HG03354 (cell line): Measurements from ENCODE around the gene UCK1.
"Not testable (repeated sequence)": the region's sequence is repeated elsewhere in the genome, so short reads cannot be mapped to it uniquely, and the experiment has no call there.

Experiments used
- ATAC-seq: cut with Tn5 transposase; IDR thresholded peaks from one replicate; pipeline ENCODE4 v1.9.1; 2021; ENCODE audit warnings: mild to moderate bottlenecking; ENCODE audit not compliant: unreplicated experiment, poor library complexity, severe bottlenecking

The UCK1 gene

GRCh38 chr9:131554843-131555351 is 23.8 kb upstream of the UCK1 start:
- no peak for ATAC-seq

GRCh38 chr9:131554087-131554842 is 23.2 kb upstream of the UCK1 start:
- no peak for ATAC-seq

DNA sequence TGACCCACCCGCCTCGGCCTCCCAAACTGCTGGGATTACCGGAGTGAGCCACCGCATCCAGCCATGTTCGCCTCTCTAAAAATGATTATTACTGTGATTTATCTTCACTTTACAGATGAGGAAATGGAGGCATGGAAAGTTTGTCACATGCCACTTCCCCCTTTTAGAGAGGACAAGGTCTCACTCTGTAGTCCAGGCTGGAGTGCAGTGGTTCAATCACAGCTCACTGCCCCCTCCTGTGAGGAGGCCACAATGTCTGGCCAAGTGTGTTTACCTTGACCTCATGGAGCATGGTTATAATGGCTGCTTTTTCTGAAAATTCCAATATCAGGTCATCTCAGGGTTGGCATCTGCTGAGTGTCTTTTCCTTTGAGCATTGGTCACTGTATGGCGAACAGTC is 21.0 kb upstream of the UCK1 start:
- no peak for ATAC-seq

DNA sequence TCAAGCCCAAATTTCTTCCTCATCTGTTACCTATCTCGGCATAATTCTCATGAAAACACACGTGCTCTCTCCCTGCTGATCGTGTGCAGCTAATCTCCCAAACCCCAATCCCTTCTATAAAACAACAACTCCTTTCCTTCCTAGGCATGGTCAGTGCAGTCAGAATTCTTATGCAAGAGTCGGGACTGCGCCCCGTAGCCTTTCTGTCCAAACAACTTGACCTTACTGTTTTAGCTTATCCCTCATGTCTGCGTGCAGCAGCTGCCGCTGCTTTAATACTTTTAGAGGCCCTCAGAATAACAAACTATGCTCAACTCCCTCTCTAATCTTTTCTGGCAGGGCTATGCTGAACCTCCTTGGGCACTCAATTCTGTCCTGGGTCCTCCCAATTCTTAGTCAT is 19.4 kb upstream of the UCK1 start:
- ATAC-seq = not testable (repeated sequence)

DNA sequence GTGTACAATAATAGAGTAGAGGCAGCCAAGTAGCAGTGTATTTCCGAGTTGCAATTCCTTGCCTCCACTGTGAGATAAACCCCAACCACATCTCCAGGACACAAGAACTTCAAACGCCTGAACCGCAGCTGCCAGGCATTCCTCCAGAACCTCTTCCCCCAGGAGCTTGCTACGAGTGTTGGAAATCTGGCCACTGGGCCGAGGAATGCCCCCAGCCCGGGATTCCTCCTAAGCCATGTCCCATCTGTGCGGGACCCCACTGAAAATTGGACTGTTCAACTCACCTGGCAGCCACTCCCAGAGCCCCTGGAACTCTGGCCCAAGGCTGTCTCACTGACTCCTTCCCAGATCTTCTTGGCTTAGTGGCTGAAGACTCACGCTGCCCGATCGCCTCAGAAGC is 18.1 kb upstream of the UCK1 start:
- not testable (repeated sequence) for ATAC-seq

DNA sequence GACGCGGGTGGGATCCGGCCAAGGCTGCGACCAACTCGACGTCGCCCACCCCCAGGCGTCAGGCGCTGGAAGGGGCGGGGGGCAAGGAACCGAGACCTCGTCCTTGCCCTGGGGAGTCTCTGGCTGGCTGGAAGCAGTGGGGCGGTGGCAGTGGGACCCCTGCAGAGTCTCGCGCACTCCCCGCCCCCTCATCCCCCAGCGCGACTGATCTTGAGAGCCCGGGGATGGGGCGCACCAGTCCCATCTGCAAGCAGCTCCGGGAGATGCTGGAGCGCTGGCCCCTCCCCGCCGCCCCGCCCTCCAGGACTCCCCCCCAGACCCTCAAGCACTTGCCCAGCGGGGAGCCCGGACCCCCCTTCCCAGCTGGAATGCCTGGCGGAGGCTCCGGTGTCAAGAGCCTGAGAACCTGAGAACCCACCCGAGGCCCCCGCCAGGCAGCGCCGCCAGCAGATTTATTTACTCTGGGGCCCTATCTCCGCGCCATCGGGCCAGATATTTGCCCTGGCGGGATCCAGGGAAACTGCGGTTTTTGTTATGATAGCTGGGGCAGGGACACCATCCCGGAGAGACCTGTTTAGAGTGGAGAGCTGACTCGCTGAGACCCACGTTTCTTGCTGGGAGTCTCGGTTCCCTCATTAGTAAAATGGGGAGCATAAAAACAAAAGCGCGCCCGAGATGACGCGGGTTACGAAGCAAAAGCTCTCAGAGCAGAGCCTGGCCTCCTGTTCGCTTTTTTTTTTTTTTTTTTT is 15.4 kb upstream of the UCK1 start:
- no peak for ATAC-seq

DNA sequence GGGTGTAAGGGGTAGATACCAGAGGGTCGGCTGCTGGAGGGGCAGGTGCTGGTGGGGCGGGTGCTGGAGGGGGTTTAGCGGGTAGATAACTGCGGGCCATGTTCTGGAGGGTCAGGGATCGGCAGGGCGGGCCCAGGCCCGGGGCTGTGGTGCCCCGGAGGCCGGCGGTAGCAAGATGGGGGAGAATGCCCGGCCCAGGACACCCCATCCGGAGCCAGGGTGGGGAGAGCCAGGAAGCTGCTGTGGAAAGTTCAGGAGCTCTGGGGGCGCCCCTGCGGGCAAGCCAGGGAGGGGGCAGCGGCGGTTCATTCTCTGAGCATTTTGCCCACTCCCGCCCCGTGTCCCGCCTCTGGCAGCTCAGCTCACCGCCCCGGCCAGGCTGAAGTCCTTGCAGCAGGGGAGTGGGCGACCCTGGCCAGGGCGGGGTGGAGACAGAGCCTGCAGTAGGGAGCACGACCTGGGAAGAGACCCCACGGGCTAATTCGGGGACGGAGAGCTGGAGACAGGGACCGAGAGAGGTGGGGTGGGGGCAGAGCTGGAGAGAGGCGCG is 14.8 kb upstream of the UCK1 start:
- no peak for ATAC-seq

DNA sequence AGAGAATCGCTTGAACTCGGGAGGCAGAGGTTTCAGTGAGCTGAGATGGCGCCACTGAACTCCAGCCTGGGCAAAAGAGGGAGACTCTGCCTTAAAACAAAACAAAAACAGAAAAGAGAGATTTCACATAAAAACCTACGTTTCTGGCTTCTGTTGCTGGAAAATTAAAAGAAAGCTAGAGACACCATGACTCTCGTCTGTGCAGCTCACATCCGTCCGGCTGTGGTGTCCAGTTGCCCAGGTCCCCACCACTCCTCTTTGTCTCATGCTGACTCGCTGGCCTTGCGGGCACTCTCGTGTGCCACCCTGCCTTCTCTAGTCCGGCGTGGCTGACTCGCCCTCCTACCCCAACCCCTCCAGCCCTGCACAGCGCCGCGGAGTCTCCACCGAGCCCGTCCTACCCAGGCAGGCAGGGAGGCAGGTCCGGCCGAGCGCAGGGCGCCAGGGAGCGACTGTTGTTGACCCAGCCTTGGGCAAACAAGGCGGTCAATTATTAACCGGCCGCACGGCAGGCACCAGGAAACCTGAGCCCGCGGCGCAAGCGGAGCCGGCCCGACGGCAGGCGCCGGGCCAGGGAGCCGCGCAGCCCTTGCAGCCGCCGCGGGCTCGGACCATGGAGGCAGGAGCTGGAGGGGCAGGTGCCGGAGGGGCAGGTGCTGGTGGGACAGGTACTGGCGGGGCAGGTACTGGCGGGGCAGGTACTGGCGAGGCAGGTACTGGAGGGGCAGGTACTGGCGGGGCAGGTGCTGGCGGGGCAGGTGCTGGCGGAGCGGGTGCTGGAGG is 14.1 kb upstream of the UCK1 start, which contains the start of gene PRRT1B:
PRRT1B (plus strand) TSS at position 521 of the 783 bp plus-strand sequence; CDS start at position 614, 93 bp downstream.
- no peak for ATAC-seq

GRCh38 chr9:131543141-131543540 is 12.1 kb upstream of the UCK1 start:
- no peak for ATAC-seq

DNA sequence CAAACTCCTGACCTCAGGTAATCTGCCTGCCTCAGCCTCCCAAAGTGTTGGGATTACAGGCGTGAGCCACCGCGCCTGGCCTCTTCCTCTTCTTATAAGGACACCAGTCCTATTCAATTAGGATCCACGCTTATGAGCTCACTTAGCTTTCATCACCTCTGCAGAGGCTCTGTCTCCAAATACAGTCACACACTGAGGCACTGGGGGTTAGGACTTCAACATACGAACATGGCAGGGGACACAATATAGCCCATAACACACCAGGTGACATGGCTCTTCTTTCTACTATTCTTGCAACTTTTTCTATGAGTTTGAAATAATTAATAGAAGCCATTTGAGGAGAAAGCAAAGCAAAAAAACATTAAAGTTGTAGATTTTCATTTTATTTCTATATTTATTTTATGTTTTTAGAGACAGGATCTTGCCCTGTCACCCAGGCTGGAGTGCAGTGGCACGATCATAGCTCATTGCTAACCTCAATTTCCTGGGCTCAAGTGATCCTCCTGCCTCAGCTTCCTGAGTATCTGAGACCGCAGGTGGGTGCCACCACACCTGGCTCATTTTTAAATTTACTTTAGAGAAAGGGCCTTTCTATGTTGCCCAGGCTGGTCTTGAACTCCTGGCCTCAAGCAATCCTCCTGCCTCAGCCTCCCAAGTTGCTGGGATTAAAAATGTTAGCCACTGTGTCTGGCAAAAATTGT is 8.3 kb upstream of the UCK1 start:
- no peak for ATAC-seq

DNA sequence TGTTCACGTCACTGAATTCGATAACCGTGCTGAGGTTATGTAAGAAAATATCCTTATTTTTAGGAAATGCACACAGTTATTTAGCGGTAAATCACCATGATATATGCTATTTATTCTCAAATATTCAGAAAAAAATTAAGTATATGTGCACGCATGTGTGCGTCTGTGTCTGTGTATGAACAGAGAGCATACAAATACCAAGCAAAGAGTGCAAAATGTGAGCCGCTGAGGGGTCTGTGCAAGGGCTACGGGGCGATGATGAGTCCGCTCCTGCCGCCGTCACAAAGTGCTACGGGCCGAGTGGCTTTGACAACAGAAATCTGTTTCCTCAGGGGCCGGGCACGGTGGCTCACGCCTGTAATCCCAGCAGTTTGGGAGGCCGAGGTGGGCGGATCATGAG is 6.9 kb upstream of the UCK1 start:
- ATAC-seq = no peak

- no peak for ATAC-seq
These were observed 3.7 kb upstream of the UCK1 start for GRCh38 chr9:131534721-131535237.

- ATAC-seq = peak; percentile 24
These were observed 530 bp downstream of the UCK1 start for GRCh38 chr9:131530546-131530919.

GRCh38 chr9:131529597-131530545 is 1.2 kb downstream of the UCK1 start:
- ATAC-seq = no peak

DNA sequence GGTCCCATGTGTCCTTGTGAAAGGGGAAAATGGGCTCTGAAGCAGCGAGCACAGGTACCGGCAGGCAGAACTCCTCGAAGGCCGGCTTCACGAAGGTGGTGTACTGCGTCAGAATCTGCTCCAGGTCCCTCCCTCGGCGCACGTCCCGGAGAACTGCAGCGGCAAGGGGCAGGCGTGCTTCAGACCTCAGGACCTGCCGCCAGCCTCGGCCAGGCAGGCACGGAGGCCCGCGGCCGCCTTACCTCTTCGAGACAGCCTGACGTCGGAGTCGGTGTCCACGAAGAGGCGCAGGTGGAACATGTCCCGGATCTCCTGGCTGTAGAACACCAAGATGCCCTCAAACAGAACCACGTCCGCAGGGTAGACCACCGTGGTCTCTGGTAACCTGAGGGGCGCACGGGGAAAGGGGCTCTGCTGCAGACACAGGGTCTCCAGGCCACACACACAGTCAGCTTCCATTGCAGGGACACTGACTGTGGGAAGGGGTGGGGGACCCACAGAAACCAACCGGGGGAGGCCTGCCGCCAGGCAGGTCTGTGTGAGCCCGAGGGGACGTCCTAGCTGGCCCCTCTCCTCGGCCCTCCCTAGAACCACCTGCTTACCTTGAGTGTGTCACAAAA is 2.1 kb downstream of the UCK1 start:
- no peak for ATAC-seq

GRCh38 chr9:131528186-131528585 is 2.9 kb downstream of the UCK1 start:
- no peak for ATAC-seq

DNA sequence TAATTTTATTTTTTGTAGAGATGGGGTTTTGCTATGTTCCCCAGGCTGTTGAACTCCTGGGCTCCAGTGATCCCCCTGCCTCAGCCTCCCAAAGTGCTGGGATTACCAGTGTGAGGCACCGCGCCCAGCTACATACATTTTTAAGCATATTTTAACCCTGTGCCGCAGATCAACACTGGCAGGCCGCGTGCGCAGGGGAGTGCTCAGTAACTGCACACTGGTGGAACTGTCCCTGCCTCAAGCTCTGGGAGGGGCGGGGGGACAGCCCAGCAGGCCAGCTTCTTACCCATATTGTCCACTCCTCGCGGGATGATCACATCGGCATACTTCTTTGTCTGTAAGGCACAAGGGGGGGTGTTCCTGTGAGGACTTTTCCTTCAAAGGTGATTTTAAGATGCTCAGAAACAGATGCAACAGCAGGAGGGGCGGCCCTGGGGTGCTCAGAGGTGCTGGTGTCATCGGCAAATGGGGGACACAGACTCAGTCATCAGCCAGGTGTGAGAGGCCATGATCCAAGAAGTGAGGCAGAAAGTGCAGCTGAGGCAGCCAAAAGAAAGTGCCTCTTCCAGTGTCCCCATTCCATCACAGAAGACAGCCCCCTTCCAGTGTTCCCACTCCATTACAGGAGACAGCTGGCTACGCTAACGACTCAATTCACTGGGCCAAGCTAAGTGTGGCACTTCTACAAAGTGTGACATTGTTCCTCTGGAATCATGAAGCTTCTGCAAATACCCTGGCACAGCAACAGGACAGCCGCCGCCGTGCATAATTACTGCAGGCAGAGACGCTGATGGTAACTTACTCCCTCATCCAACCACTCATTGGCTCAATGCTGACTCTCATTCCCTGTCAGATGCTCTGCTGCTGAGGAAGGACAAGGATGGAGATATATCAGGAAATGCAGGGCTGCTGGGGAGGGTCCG is 5.2 kb downstream of the UCK1 start:
- ATAC-seq = no peak
